RWPE2 (cell line): ENCODE measurements around the gene CAPRIN2.

Source experiments
- ATAC-seq: fragments of 200-7000 bp; cut with Tn5 transposase; 3 replicates; pipeline ENCODE4 v1.9.1; 2021; ENCODE audit warnings: low read depth
- DNase-seq: peaks from one replicate; pipeline ENCODE4 v3.0.0-alpha.2; 2020; ENCODE audit warnings: low spot score
- H3K27ac ChIP-seq: fragments of 450-650 bp; 2 replicates; pipeline ENCODE4 v1.5.1; 2017; ENCODE audit warnings: mild to moderate bottlenecking; ENCODE audit not compliant: poor library complexity, severe bottlenecking
- H3K27me3 ChIP-seq: fragments of 250-450 bp; sonication (Bioruptor Pico); 2 replicates; pipeline ENCODE4 v1.5.1; 2021; ENCODE audit warnings: mild to moderate bottlenecking, moderate library complexity; ENCODE audit not compliant: insufficient read depth, poor library complexity, severe bottlenecking
- H3K36me3 ChIP-seq: fragments of 250-450 bp; sonication (Bioruptor Pico); 2 replicates; pipeline ENCODE4 v1.5.1; 2020; ENCODE audit warnings: low read depth, mild to moderate bottlenecking, moderate library complexity
- H3K4me1 ChIP-seq: fragments of 250-450 bp; sonication (Bioruptor Pico); 2 replicates; pipeline ENCODE4 v1.5.1; 2021; ENCODE audit warnings: mild to moderate bottlenecking, moderate library complexity; ENCODE audit not compliant: insufficient read depth, poor library complexity, severe bottlenecking
- H3K4me3 ChIP-seq: fragments of 250-450 bp; sonication (Bioruptor Pico); 2 replicates; pipeline ENCODE4 v1.5.1; 2021; ENCODE audit warnings: mild to moderate bottlenecking, moderate library complexity; ENCODE audit not compliant: severe bottlenecking
- H3K9me3 ChIP-seq: fragments of 250-450 bp; sonication (Bioruptor Pico); 2 replicates; pipeline ENCODE4 v1.5.1; 2021; ENCODE audit warnings: mild to moderate bottlenecking, moderate library complexity; ENCODE audit not compliant: severe bottlenecking
- CTCF ChIP-seq: fragments of 450-650 bp; IDR thresholded peaks from one replicate; pipeline ENCODE4 v1.5.1; 2017; ENCODE audit warnings: mild to moderate bottlenecking, moderate library complexity; ENCODE audit not compliant: poor library complexity, severe bottlenecking

The CAPRIN2 gene

DNA sequence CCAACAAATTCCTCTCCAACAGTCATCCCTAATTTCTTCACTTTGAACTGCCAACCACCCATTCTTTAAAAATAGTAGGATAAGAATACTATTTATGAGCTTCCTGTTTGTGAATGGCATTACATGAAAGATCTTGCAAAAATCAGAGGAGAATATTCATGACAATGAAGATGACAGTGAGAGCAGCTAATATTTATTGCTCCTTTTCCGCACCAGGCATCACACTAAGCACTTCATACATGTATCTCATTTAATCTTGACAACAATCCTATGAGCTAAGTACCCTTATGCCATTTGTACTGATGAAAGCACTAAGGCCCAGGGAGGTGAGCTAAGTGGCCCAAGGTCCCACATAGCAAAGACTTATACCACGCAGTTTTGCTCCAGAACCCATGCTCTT is 37.3 kb upstream of the CAPRIN2 start:
- H3K27ac ChIP-seq, result peak overlapping the region; percentile 99
- no peaks in the 10 kb centered on the region for H3K9me3 ChIP-seq
- TF ChIP-seq CTCF, result no peak
- H3K4me3 ChIP-seq, result no peak overlapping the region
- H3K36me3 ChIP-seq, result no peaks in the 10 kb centered on the region
- H3K4me1 ChIP-seq, result peaks cover 31% of the 10 kb centered on the region
- no peak for ATAC-seq
- H3K27me3 ChIP-seq, result no peaks in the 10 kb centered on the region
- DNase-seq, result no peak

DNA sequence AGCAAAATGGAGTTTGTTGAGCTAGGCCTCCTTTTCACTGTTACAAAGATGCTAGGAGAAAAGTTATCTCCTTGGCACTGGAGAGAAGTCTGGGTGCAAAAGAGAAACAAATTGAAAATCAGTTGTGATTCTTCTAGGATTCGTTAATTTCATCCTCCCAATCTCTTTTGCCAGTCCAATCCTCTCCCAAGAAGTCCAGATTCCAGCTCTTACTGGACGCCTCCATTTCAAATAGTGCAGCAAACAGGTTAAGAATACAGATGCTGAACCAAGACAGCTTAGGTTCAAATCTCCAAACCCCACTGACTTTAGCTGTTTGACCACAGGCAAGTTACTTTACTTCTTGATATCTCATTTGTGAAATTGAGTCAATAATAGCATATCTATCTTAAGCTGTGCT is 34.0 kb upstream of the CAPRIN2 start:
- H3K9me3 ChIP-seq, result no peaks in the 10 kb centered on the region
- peaks cover 21% of the 10 kb centered on the region for H3K4me1 ChIP-seq
- no peak for TF ChIP-seq CTCF
- no peaks in the 10 kb centered on the region for H3K36me3 ChIP-seq
- no peak for ATAC-seq
- no peak overlapping the region for H3K27ac ChIP-seq
- no peaks in the 10 kb centered on the region for H3K27me3 ChIP-seq
- no peak for DNase-seq
- H3K4me3 ChIP-seq, result no peak overlapping the region

DNA sequence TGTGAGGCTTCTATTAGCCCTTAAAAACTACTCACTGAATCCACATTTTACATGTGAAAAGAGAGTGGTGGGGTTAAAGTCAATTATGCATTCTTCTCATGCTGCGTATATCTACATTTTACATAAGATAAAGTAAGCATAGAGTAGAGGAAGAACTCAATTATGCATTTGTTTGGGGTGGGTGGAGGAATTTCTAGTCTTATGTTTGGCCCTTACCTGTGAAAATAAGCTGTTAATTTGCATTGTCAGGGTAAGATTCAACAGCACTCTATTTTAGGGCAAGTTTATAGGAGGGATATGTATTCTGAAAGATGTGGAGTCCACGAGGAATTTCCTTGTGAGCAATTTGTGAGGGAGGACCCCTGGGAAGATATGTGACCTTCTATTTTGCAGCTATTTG is 30.9 kb upstream of the CAPRIN2 start:
- Histone ChIP-seq H3K27ac (no peak overlapping the region), H3K4me3 (no peak overlapping the region), H3K36me3 (no peaks in the 10 kb centered on the region), H3K4me1 (no peaks in the 10 kb centered on the region), H3K9me3 (no peaks in the 10 kb centered on the region), H3K27me3 (no peaks in the 10 kb centered on the region)
- no peak for DNase-seq
- no peak for TF ChIP-seq CTCF
- no peak for ATAC-seq

DNA sequence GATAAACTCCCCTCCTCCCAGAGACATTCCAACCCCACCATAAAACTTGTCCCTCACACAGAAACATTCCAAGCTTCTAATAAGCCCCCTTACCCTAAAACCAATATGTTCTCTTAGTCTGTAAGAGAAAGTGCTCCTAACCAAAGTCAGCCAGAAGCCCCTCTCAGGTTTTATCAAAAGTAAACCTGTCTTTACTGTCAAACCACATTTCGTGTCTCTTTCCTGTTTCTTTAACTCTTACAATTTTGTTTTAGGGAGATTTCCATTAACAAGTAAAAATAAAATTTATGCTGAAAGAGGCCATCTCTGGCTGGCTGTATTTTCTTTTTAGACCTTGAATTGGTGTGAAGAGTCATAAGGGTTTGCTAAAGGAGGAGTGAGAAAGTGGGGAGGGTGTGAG is 29.8 kb upstream of the CAPRIN2 start:
- Histone ChIP-seq H3K27me3 (no peaks in the 10 kb centered on the region), H3K4me1 (no peaks in the 10 kb centered on the region), H3K27ac (no peak overlapping the region), H3K36me3 (no peaks in the 10 kb centered on the region), H3K4me3 (no peak overlapping the region), H3K9me3 (no peaks in the 10 kb centered on the region)
- DNase-seq (no peak), ATAC-seq (no peak)
- TF ChIP-seq CTCF, result no peak

- DNase-seq (no peak), ATAC-seq (no peak)
- Histone ChIP-seq H3K27ac (no peak overlapping the region), H3K9me3 (no peaks in the 10 kb centered on the region), H3K4me1 (no peaks in the 10 kb centered on the region), H3K36me3 (no peaks in the 10 kb centered on the region), H3K27me3 (no peaks in the 10 kb centered on the region), H3K4me3 (no peak overlapping the region)
- no peak for TF ChIP-seq CTCF
Observed at GRCh38 chr12:30783946-30784345, 29.2 kb upstream of the CAPRIN2 start.
